Neural crest cell (in vitro differentiated cells): ENCODE data around the gene SAFB2. TPM values are rescaled to one million over a fixed set of nuclear protein-coding genes. Genes with fewer than 3 reads are reported as not detected.

Experiments used
- DNase-seq: peaks from one replicate; pipeline ENCODE4 v3.0.0; 2021; ENCODE audit warnings: low read depth, mixed read lengths, low spot score
- H3K27ac Mint-ChIP-seq: one replicate; pipeline ENCODE4 v1.8.0; 2021; ENCODE audit warnings: mild to moderate bottlenecking, mixed read lengths; ENCODE audit not compliant: unreplicated experiment
- H3K27me3 Mint-ChIP-seq: 2 replicates; pipeline ENCODE4 v1.8.0; 2021; ENCODE audit warnings: low read depth, mild to moderate bottlenecking, mixed read lengths
- H3K36me3 Mint-ChIP-seq: 2 replicates; pipeline ENCODE4 v1.8.0; 2021; ENCODE audit warnings: low read depth, mild to moderate bottlenecking, mixed read lengths
- H3K4me1 Mint-ChIP-seq: 2 replicates; pipeline ENCODE4 v1.8.0; 2021; ENCODE audit warnings: mixed read lengths
- H3K4me3 Mint-ChIP-seq: one replicate; pipeline ENCODE4 v1.8.0; 2021; ENCODE audit warnings: mild to moderate bottlenecking, mixed read lengths
- H3K9me3 Mint-ChIP-seq: 2 replicates; pipeline ENCODE4 v1.8.0; 2021; ENCODE audit warnings: mixed read lengths
- CTCF ChIP-seq: fragments of 200-600 bp; sonication (generic); conservative IDR thresholded peaks from 2 replicates; pipeline ENCODE4 v1.5.0; 2021; ENCODE audit warnings: antibody characterized with exemption, mild to moderate bottlenecking
- total RNA-seq: library from RNA; stranded (reverse); gene quantifications from 2 replicates; pipeline ENCODE4 v1.2.1, GENCODE V29; 2021

Gene SAFB2
- total RNA-seq, 1 donor from 2014 or later, result 103 TPM

GRCh38 chr19:5644037-5644436, 21.5 kb upstream of the SAFB2 start:
- Mint-ChIP-seq H3K9me3 (no peaks in the 10 kb centered on the region), H3K27ac (peak overlapping the region; percentile 12), H3K27me3 (no peaks in the 10 kb centered on the region), H3K36me3 (peaks cover 18% of the 10 kb centered on the region), H3K4me3 (no peak overlapping the region), H3K4me1 (peaks cover 3% of the 10 kb centered on the region)
- no peak for DNase-seq
- no peak for TF ChIP-seq CTCF

- Mint-ChIP-seq H3K4me3 (no peak overlapping the region), H3K4me1 (peaks cover 3% of the 10 kb centered on the region), H3K27me3 (no peaks in the 10 kb centered on the region), H3K36me3 (peaks cover 15% of the 10 kb centered on the region), H3K9me3 (no peaks in the 10 kb centered on the region), H3K27ac (no peak overlapping the region)
- no peak for TF ChIP-seq CTCF
- no peak for DNase-seq
Observed at GRCh38 chr19:5643060-5643459, 20.5 kb upstream of the SAFB2 start.

GRCh38 chr19:5642204-5642603, 19.6 kb upstream of the SAFB2 start:
- TF ChIP-seq CTCF, result no peak
- H3K27ac Mint-ChIP-seq, result no peak overlapping the region
- H3K4me3 Mint-ChIP-seq, result no peak overlapping the region
- peaks cover 13% of the 10 kb centered on the region for H3K36me3 Mint-ChIP-seq
- H3K4me1 Mint-ChIP-seq, result peaks cover 3% of the 10 kb centered on the region
- no peaks in the 10 kb centered on the region for H3K9me3 Mint-ChIP-seq
- H3K27me3 Mint-ChIP-seq, result no peaks in the 10 kb centered on the region
- no peak for DNase-seq

GRCh38 chr19:5641171-5641570, 18.6 kb upstream of the SAFB2 start:
- peaks cover 3% of the 10 kb centered on the region for H3K4me1 Mint-ChIP-seq
- H3K27me3 Mint-ChIP-seq, result no peaks in the 10 kb centered on the region
- DNase-seq, result no peak
- H3K4me3 Mint-ChIP-seq, result no peak overlapping the region
- H3K36me3 Mint-ChIP-seq, result peaks cover 5% of the 10 kb centered on the region
- H3K9me3 Mint-ChIP-seq, result no peaks in the 10 kb centered on the region
- no peak for TF ChIP-seq CTCF
- no peak overlapping the region for H3K27ac Mint-ChIP-seq

- no peaks in the 10 kb centered on the region for H3K27me3 Mint-ChIP-seq
- no peak overlapping the region for H3K27ac Mint-ChIP-seq
- H3K9me3 Mint-ChIP-seq, result no peaks in the 10 kb centered on the region
- no peak overlapping the region for H3K4me3 Mint-ChIP-seq
- peaks cover 3% of the 10 kb centered on the region for H3K36me3 Mint-ChIP-seq
- no peak for TF ChIP-seq CTCF
- H3K4me1 Mint-ChIP-seq, result no peaks in the 10 kb centered on the region
- DNase-seq, result no peak
Observed at GRCh38 chr19:5637971-5638370, 15.4 kb upstream of the SAFB2 start.

- Mint-ChIP-seq H3K4me1 (peaks cover 4% of the 10 kb centered on the region), H3K9me3 (no peaks in the 10 kb centered on the region), H3K27me3 (no peaks in the 10 kb centered on the region), H3K36me3 (no peaks in the 10 kb centered on the region), H3K4me3 (no peak overlapping the region), H3K27ac (no peak overlapping the region)
- TF ChIP-seq CTCF, result no peak
- no peak for DNase-seq
Observed at GRCh38 chr19:5635427-5635826, 12.9 kb upstream of the SAFB2 start.
